IPS-18c (cell line): ENCODE measurements around the gene OPRD1.

Experiments used
- H3K4me3 ChIP-seq: 2 replicates; pipeline ENCODE4 v1.7.0; 2013; ENCODE audit warnings: low read depth, mild to moderate bottlenecking, low read length, moderate library complexity; ENCODE audit not compliant: insufficient read depth
- H3K9me3 ChIP-seq: one replicate; pipeline ENCODE4 v1.6.1; 2013; ENCODE audit warnings: mild to moderate bottlenecking, low read length, moderate library complexity; ENCODE audit not compliant: control insufficient read depth, insufficient read depth

Gene OPRD1

GRCh38 chr1:28887835-28888682 is 76.1 kb downstream of the OPRD1 start:
- no peaks in the 10 kb centered on the region for H3K9me3 ChIP-seq
- H3K4me3 ChIP-seq = peak overlapping the region; percentile 84

GRCh38 chr1:28888915-28889314 is 76.9 kb downstream of the OPRD1 start:
- Histone ChIP-seq H3K9me3 (no peaks in the 10 kb centered on the region), H3K4me3 (no peak overlapping the region)

GRCh38 chr1:28889357-28889756 is 77.4 kb downstream of the OPRD1 start:
- no peak overlapping the region for H3K4me3 ChIP-seq
- H3K9me3 ChIP-seq = no peaks in the 10 kb centered on the region

GRCh38 chr1:28890435-28890834 is 78.5 kb downstream of the OPRD1 start:
- no peaks in the 10 kb centered on the region for H3K9me3 ChIP-seq
- no peak overlapping the region for H3K4me3 ChIP-seq

- Histone ChIP-seq H3K9me3 (no peaks in the 10 kb centered on the region), H3K4me3 (no peak overlapping the region)
Observed at GRCh38 chr1:28890836-28891235, 78.9 kb downstream of the OPRD1 start.

- Histone ChIP-seq H3K4me3 (no peak overlapping the region), H3K9me3 (no peaks in the 10 kb centered on the region)
Observed at GRCh38 chr1:28891256-28891655, 79.3 kb downstream of the OPRD1 start.

- H3K9me3 ChIP-seq = no peaks in the 10 kb centered on the region
- no peak overlapping the region for H3K4me3 ChIP-seq
Observed at GRCh38 chr1:28893403-28894102, 81.6 kb downstream of the OPRD1 start.

GRCh38 chr1:28894785-28895184 is 82.8 kb downstream of the OPRD1 start:
- Histone ChIP-seq H3K9me3 (no peaks in the 10 kb centered on the region), H3K4me3 (no peak overlapping the region)

GRCh38 chr1:28895896-28896608 is 84.1 kb downstream of the OPRD1 start:
- no peak overlapping the region for H3K4me3 ChIP-seq

GRCh38 chr1:28896609-28896986 is 84.6 kb downstream of the OPRD1 start:
- Histone ChIP-seq H3K9me3 (no peaks in the 10 kb centered on the region), H3K4me3 (no peak overlapping the region)

More at GRCh38 chr1:28895896-28896608, 84.1 kb downstream of the OPRD1 start:
- no peaks in the 10 kb centered on the region for H3K9me3 ChIP-seq

- Histone ChIP-seq H3K4me3 (no peak overlapping the region), H3K9me3 (no peaks in the 10 kb centered on the region)
Observed at GRCh38 chr1:28897789-28898188, 85.8 kb downstream of the OPRD1 start.

- Histone ChIP-seq H3K4me3 (no peak overlapping the region), H3K9me3 (no peaks in the 10 kb centered on the region)
Observed at GRCh38 chr1:28898405-28898881, 86.5 kb downstream of the OPRD1 start.

- Histone ChIP-seq H3K9me3 (no peaks in the 10 kb centered on the region), H3K4me3 (no peak overlapping the region)
Observed at GRCh38 chr1:28899267-28899666, 87.3 kb downstream of the OPRD1 start.

GRCh38 chr1:28900562-28900961 is 88.6 kb downstream of the OPRD1 start:
- Histone ChIP-seq H3K9me3 (no peaks in the 10 kb centered on the region), H3K4me3 (no peak overlapping the region)

- Histone ChIP-seq H3K9me3 (no peaks in the 10 kb centered on the region), H3K4me3 (no peak overlapping the region)
Observed at GRCh38 chr1:28902738-28903137, 90.8 kb downstream of the OPRD1 start.

GRCh38 chr1:28905921-28906666 is 94.1 kb downstream of the OPRD1 start:
- no peak overlapping the region for H3K4me3 ChIP-seq

GRCh38 chr1:28909198-28909597 is 97.2 kb downstream of the OPRD1 start:
- no peak overlapping the region for H3K4me3 ChIP-seq
- H3K9me3 ChIP-seq = no peaks in the 10 kb centered on the region

More at GRCh38 chr1:28905921-28906666, 94.1 kb downstream of the OPRD1 start:
- no peaks in the 10 kb centered on the region for H3K9me3 ChIP-seq
